ENCODE measurements around the gene EIF5AL1.
"Not testable (repeated sequence)": the region's sequence is repeated elsewhere in the genome, so short reads cannot be mapped to it uniquely, and the experiment has no call there.

DNA sequence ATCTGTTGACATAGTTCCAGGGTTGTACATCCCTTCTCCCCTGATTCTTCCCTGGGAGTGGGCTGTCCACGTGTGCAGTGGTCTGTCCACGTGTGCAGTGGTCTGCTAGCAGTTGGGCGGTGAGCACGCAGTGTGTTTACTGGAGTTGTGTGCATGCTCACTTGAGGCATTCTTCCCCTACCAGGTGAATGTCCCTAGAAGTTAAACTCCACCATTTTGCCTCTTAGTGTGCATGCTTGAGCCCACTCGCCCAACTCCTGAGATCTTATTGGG, 21.5 kb downstream of the EIF5AL1 start:
- TF ChIP-seq, protein P1, sequence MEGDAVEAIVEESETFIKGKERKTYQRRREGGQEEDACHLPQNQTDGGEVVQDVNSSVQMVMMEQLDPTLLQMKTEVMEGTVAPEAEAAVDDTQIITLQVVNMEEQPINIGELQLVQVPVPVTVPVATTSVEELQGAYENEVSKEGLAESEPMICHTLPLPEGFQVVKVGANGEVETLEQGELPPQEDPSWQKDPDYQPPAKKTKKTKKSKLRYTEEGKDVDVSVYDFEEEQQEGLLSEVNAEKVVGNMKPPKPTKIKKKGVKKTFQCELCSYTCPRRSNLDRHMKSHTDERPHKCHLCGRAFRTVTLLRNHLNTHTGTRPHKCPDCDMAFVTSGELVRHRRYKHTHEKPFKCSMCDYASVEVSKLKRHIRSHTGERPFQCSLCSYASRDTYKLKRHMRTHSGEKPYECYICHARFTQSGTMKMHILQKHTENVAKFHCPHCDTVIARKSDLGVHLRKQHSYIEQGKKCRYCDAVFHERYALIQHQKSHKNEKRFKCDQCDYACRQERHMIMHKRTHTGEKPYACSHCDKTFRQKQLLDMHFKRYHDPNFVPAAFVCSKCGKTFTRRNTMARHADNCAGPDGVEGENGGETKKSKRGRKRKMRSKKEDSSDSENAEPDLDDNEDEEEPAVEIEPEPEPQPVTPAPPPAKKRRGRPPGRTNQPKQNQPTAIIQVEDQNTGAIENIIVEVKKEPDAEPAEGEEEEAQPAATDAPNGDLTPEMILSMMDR (IDR thresholded peaks at IDR 0.05; ENCODE audit: poor library complexity), result not testable (repeated sequence)
- TF ChIP-seq EZH2 (IDR thresholded peaks at IDR 0.05; ENCODE audit: borderline replicate concordance); EZH2phosphoT487 (IDR thresholded peaks at IDR 0.05; ENCODE audit: low read depth, severe bottlenecking, unreplicated experiment): not testable (repeated sequence)

All from hepatocyte (in vitro differentiated cells).